Hepatocyte (in vitro differentiated cells): ENCODE results near the gene PUS7. TPM values are rescaled to one million over a fixed set of nuclear protein-coding genes. Genes with fewer than 3 reads are reported as not detected.

Experiments
- DNase-seq: peaks from one replicate; pipeline ENCODE4 v3.0.0-alpha.2; 2016; ENCODE audit warnings: low spot score
- H2AFZ ChIP-seq: fragments of 200-600 bp; sonication (generic); 2 replicates; pipeline ENCODE4 v1.6.0; 2016; ENCODE audit warnings: antibody characterized with exemption, mild to moderate bottlenecking
- H3K27ac ChIP-seq: fragments of 200-600 bp; sonication (generic); 2 replicates; pipeline ENCODE4 v1.5.1; 2016; ENCODE audit warnings: mild to moderate bottlenecking
- H3K27me3 ChIP-seq: fragments of 200-600 bp; sonication (generic); 2 replicates; pipeline ENCODE4 v1.6.1; 2016
- H3K36me3 ChIP-seq: fragments of 200-600 bp; sonication (generic); replicated peaks from 2 replicates; pipeline ENCODE4 v1.5.1; 2016; ENCODE audit warnings: low read depth; ENCODE audit not compliant: insufficient read depth
- H3K4me1 ChIP-seq: fragments of 200-600 bp; sonication (generic); 2 replicates; pipeline ENCODE4 v1.5.1; 2016; ENCODE audit warnings: mild to moderate bottlenecking, moderate library complexity; ENCODE audit not compliant: insufficient read depth
- H3K4me2 ChIP-seq: fragments of 200-600 bp; sonication (generic); 2 replicates; pipeline ENCODE4 v1.6.0; 2016
- H3K4me3 ChIP-seq: fragments of 200-600 bp; sonication (generic); 2 replicates; pipeline ENCODE4 v1.5.1; 2016; ENCODE audit warnings: mild to moderate bottlenecking
- H3K79me2 ChIP-seq: fragments of 200-600 bp; sonication (generic); 2 replicates; pipeline ENCODE4 v1.6.0; 2017; ENCODE audit warnings: mild to moderate bottlenecking
- H3K9me2 ChIP-seq: fragments of 200-600 bp; sonication (generic); replicated peaks from 2 replicates; pipeline ENCODE4 v1.6.0; 2017; ENCODE audit warnings: mild to moderate bottlenecking; ENCODE audit not compliant: insufficient read depth
- H3K9me3 ChIP-seq: fragments of 200-600 bp; sonication (generic); 2 replicates; pipeline ENCODE4 v1.5.1; 2016; ENCODE audit warnings: low read depth, mild to moderate bottlenecking
- H4K20me1 ChIP-seq: fragments of 200-600 bp; sonication (generic); 2 replicates; pipeline ENCODE4 v1.6.0; 2016; ENCODE audit warnings: mild to moderate bottlenecking; ENCODE audit not compliant: insufficient read depth, poor library complexity, severe bottlenecking
- EZH2 ChIP-seq: fragments of 200-600 bp; sonication (generic); IDR thresholded peaks from 2 replicates; pipeline ENCODE4 v1.6.1; 2016; ENCODE audit warnings: antibody characterized with exemption, mild to moderate bottlenecking, borderline replicate concordance
- EZH2phosphoT487 ChIP-seq: fragments of 200-600 bp; sonication (generic); IDR thresholded peaks from one replicate; pipeline ENCODE4 v1.6.1; 2018; ENCODE audit warnings: antibody characterized with exemption, mild to moderate bottlenecking, low read depth, moderate library complexity; ENCODE audit not compliant: unreplicated experiment, severe bottlenecking
- WGBS: methylation state at CpG from one replicate; pipeline ENCODE4 v1.1.6; 2016; ENCODE audit warnings: low lambda C conversion rate; ENCODE audit errors: missing lambda C conversion rate; 5-methylcytosine and 5-hydroxymethylcytosine counted together
- polyA plus RNA-seq: library from polyadenylated mRNA; unstranded; fragments of >200 nt; fragmentation: Nextera tagmentation; extraction: Ambion mirVana; gene quantifications from 2 replicates; pipeline ENCODE4 v1.2.1, GENCODE V29; 2016
- total RNA-seq: library from RNA; depleted of rRNA; stranded (reverse); fragments of >200 nt; gene quantifications from 2 replicates; pipeline ENCODE4 v1.2.3, GENCODE V29; 2014
- TF ChIP-seq, protein P1 (sequence below): fragments of 200-600 bp; sonication (generic); IDR thresholded peaks from 2 replicates; pipeline ENCODE4 v1.5.1; 2016; ENCODE audit warnings: antibody characterized with exemption, mild to moderate bottlenecking; ENCODE audit not compliant: poor library complexity

Gene PUS7
- total and polyA plus RNA-seq, 2 experiments from 2014 or later = 4.3 to 12.6 TPM

DNA sequence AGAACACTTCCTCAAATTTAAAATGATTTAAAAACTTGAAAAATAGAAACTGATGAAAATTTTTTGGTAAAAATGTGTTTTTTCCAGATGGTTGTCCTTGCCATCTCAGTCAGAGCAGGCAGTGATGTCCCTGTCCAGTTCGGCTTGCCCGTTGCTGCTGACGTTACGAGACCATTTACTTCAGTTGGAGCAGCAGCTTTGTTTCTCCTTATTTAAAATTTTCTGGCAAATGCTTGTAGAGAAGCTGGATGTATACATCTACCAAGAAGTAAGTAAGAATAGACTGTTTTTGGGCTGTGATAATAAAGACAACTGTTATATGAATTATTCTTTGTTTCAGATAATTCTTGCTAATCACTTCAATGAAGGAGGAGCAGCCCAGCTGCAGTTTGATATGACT, 43.1 kb upstream of the PUS7 start:
- H2AFZ ChIP-seq = no peak overlapping the region
- H3K4me2 ChIP-seq = no peak overlapping the region
- H3K4me3 ChIP-seq = no peak overlapping the region
- no peaks in the 10 kb centered on the region for H4K20me1 ChIP-seq
- no peak for DNase-seq
- no peak for TF ChIP-seq EZH2
- TF ChIP-seq EZH2phosphoT487 = no peak
- TF ChIP-seq, protein P1, sequence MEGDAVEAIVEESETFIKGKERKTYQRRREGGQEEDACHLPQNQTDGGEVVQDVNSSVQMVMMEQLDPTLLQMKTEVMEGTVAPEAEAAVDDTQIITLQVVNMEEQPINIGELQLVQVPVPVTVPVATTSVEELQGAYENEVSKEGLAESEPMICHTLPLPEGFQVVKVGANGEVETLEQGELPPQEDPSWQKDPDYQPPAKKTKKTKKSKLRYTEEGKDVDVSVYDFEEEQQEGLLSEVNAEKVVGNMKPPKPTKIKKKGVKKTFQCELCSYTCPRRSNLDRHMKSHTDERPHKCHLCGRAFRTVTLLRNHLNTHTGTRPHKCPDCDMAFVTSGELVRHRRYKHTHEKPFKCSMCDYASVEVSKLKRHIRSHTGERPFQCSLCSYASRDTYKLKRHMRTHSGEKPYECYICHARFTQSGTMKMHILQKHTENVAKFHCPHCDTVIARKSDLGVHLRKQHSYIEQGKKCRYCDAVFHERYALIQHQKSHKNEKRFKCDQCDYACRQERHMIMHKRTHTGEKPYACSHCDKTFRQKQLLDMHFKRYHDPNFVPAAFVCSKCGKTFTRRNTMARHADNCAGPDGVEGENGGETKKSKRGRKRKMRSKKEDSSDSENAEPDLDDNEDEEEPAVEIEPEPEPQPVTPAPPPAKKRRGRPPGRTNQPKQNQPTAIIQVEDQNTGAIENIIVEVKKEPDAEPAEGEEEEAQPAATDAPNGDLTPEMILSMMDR = no peak
- 100% methylated on average over 4 of the region's 4 CpGs for WGBS
- H3K9me2 ChIP-seq = no peaks in the 10 kb centered on the region
- no peaks in the 10 kb centered on the region for H3K9me3 ChIP-seq
- no peaks in the 10 kb centered on the region for H3K36me3 ChIP-seq
- H3K79me2 ChIP-seq = no peaks in the 10 kb centered on the region
- no peaks in the 10 kb centered on the region for H3K27me3 ChIP-seq
- H3K4me1 ChIP-seq = no peaks in the 10 kb centered on the region
- no peak overlapping the region for H3K27ac ChIP-seq

DNA sequence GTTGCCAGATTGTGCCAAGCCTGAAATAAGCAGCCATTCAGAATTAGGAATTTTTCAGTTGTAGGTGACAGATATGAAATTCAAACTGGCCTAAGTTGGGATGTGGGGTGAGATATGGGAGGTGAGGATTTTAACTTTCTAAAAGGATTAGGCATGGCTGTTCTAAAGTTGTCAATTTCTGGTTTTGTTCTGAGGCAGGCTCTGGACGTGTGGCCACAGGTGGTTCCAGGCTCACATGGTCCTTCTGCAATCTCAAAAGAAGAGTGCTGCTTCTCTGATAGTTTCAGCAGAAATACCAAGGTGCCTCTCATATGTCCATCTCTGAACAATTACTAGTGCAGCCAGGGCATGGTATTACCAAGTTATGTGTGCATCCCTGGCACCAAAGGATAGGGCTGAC, 37.9 kb upstream of the PUS7 start:
- no peak overlapping the region for H3K4me2 ChIP-seq
- no peaks in the 10 kb centered on the region for H3K79me2 ChIP-seq
- H3K27ac ChIP-seq = no peak overlapping the region
- no peaks in the 10 kb centered on the region for H4K20me1 ChIP-seq
- no peak overlapping the region for H3K4me3 ChIP-seq
- H2AFZ ChIP-seq = no peak overlapping the region
- TF ChIP-seq EZH2phosphoT487 = no peak
- TF ChIP-seq EZH2 = no peak
- TF ChIP-seq, protein P1 = no peak
- 100% methylated on average over 1 of the region's 1 CpG for WGBS
- no peaks in the 10 kb centered on the region for H3K27me3 ChIP-seq
- no peaks in the 10 kb centered on the region for H3K9me2 ChIP-seq
- DNase-seq = no peak
- H3K4me1 ChIP-seq = no peaks in the 10 kb centered on the region
- H3K9me3 ChIP-seq = no peaks in the 10 kb centered on the region
- H3K36me3 ChIP-seq = no peaks in the 10 kb centered on the region

DNA sequence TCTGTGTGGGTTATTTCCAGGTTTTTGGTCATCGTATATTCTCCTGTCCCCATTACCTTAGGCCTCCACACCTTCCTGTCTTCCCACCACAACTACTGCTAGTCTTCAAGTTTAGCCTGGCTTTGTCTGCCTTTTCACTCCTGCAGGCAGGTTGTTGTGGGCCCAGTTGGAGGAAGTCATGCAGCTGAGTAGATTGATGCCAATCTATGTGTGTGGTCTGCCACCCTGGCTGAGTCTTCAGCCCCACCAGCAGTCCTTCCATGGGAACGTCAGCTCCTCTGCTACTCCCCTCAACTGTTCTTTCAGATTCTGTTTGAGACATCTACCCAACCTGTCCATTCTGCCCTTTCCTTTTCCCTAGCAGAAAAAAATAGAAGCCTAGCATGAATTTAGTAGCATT, 16.3 kb upstream of the PUS7 start:
- Histone ChIP-seq H3K9me2 (no peaks in the 10 kb centered on the region), H3K27me3 (no peaks in the 10 kb centered on the region), H3K4me2 (no peak overlapping the region), H3K9me3 (no peaks in the 10 kb centered on the region), H3K36me3 (no peaks in the 10 kb centered on the region), H2AFZ (no peak overlapping the region), H3K4me3 (no peak overlapping the region), H3K4me1 (peaks cover 3% of the 10 kb centered on the region), H3K79me2 (peaks cover 22% of the 10 kb centered on the region), H4K20me1 (no peaks in the 10 kb centered on the region), H3K27ac (no peak overlapping the region)
- 91% methylated on average over 2 of the region's 2 CpGs for WGBS
- TF ChIP-seq, protein P1 = no peak
- no peak for TF ChIP-seq EZH2phosphoT487
- no peak for DNase-seq
